T-cell (primary cell): Measurements from ENCODE around the gene CORIN. TPM values are rescaled to one million over a fixed set of nuclear protein-coding genes. Genes with fewer than 3 reads are reported as not detected.
"Not testable (repeated sequence)": the region's sequence is repeated elsewhere in the genome, so short reads cannot be mapped to it uniquely, and the experiment has no call there.

Experiments
- ATAC-seq, 4 experiments: fragments of 200-7000 bp in 3 of 4; fragments of 150-1000 bp in 1 of 4; cut with Tn5 transposase; replicated peaks in 1 of 4; 1 replicate in 3 of 4; 2 replicates in 1 of 4; pipeline ENCODE4 v1.10.0; 2021; ENCODE audit warnings: moderate library complexity in 3 of 4, mild to moderate bottlenecking in 2 of 4, moderate number of reproducible peaks in 1 of 4
- CTCF ChIA-PET, 2 donors: fragments of 300-600 bp; sonication (Branson Sonifier 250); formaldehyde crosslinking; loops; one replicate each; lab custom pipeline; 2022; ENCODE audit warnings: antibody characterized with exemption in 2 of 2; lab: Charles Lee
- POLR2A ChIA-PET, 2 donors: fragments of 300-600 bp; sonication (Branson Sonifier 250); formaldehyde crosslinking; loops; one replicate each; lab custom pipeline; 2022; ENCODE audit warnings: antibody characterized with exemption in 2 of 2; lab: Charles Lee
- DNase-seq, 35 experiments: peaks; one replicate each; pipeline versions ENCODE4 v3.0.0 to v3.0.0-alpha.2; 2013 to 2023
- H3K27ac ChIP-seq: one replicate; pipeline ENCODE4 v1.5.1; 2013; ENCODE audit warnings: low read length
- H3K27me3 ChIP-seq, 2 experiments: replicated peaks in 1 of 2; 1 replicate in 1 of 2; 2 replicates in 1 of 2; pipeline versions ENCODE4 v1.6.1 to v1.7.0; 2013; ENCODE audit warnings: low read length in 1 of 2, mixed read lengths in 1 of 2; ENCODE audit not compliant: control insufficient read depth in 2 of 2, insufficient read depth in 2 of 2; ENCODE audit errors: extremely low read depth in 1 of 2
- H3K36me3 ChIP-seq, 2 donors: 1 replicate in 1 of 2; 2 replicates in 1 of 2; pipeline versions ENCODE4 v1.6.1 to v1.7.0; 2013; ENCODE audit warnings: low read length in 1 of 2; ENCODE audit not compliant: control insufficient read depth in 2 of 2, insufficient read depth in 1 of 2; ENCODE audit errors: extremely low read depth in 1 of 2
- H3K4me1 ChIP-seq, 2 experiments: 1 replicate in 1 of 2; 2 replicates in 1 of 2; pipeline versions ENCODE4 v1.6.1 to v1.7.0; 2013; ENCODE audit warnings: low read length in 2 of 2, mixed read lengths in 1 of 2; ENCODE audit not compliant: insufficient read depth in 2 of 2, control insufficient read depth in 1 of 2; ENCODE audit errors: extremely low read depth in 1 of 2
- H3K4me3 ChIP-seq, 2 donors: 1 replicate in 1 of 2; 2 replicates in 1 of 2; pipeline versions ENCODE4 v1.5.1 to v1.7.0; 2013; ENCODE audit warnings: mild to moderate bottlenecking in 2 of 2, low read length in 1 of 2, moderate library complexity in 1 of 2; ENCODE audit not compliant: control insufficient read depth in 1 of 2; ENCODE audit errors: extremely low read depth in 1 of 2
- H3K9me3 ChIP-seq: 2 replicates; pipeline ENCODE4 v1.7.0; 2013
- H3K27ac Mint-ChIP-seq, 2 donors: one replicate each; pipeline ENCODE4 v1.8.0; 2020 to 2021; ENCODE audit warnings: mild to moderate bottlenecking in 2 of 2, mixed read lengths in 2 of 2
- H3K27me3 Mint-ChIP-seq, 2 donors: one replicate each; pipeline ENCODE4 v1.8.0; 2021 to 2022; ENCODE audit warnings: mixed read lengths in 2 of 2
- H3K36me3 Mint-ChIP-seq: one replicate; pipeline ENCODE4 v1.8.0; 2021; ENCODE audit warnings: mixed read lengths
- H3K4me1 Mint-ChIP-seq, 3 donors: one replicate each; pipeline ENCODE4 v1.8.0; 2020 to 2022; ENCODE audit warnings: mixed read lengths in 3 of 3, mild to moderate bottlenecking in 1 of 3
- H3K4me3 Mint-ChIP-seq, 3 donors: one replicate each; pipeline ENCODE4 v1.8.0; 2020 to 2022; ENCODE audit warnings: mild to moderate bottlenecking in 3 of 3, mixed read lengths in 3 of 3, moderate library complexity in 3 of 3
- H3K9me3 Mint-ChIP-seq, 3 donors: one replicate each; pipeline ENCODE4 v1.8.0; 2020 to 2022; ENCODE audit warnings: mixed read lengths in 3 of 3
- WGBS: methylation state at CpG from one replicate; pipeline ENCODE4 v1.1.5; 2013; ENCODE audit warnings: missing lambda C conversion rate; ENCODE audit not compliant: insufficient coverage; 5-methylcytosine and 5-hydroxymethylcytosine counted together
- total RNA-seq, 35 experiments: library from RNA in 6 of 35; stranded (reverse) in 6 of 35; fragments of 120-200 nt in 1 of 35; gene quantifications; one replicate each; pipeline versions ENCODE4 v1.2.1 to v1.2.4 and lab custom pipeline; 2013 to 2026

Gene CORIN
- total RNA-seq, 5 donors from 2014 or later (not counting 1 experiment from before 2014, with no cell fraction given), result 0.44 to 0.86 (median 0.55) TPM; not detected in 1

- no CpG with 5 or more reads among the region's 2 CpGs for WGBS
- ChIA-PET CTCF (interaction anchor here in 1 of 2 donors (0.8 to 1.1 kb wide), 3 partner anchors 73 to 103 kb away, joined by 3 to 4 read pairs (median 3); partner anchors contain the start of gene COMMD8), POLR2A (no interaction called here)
- ATAC-seq (no peak), DNase-seq (no peak)
- no peak overlapping the region for H3K27ac Mint-ChIP-seq
- Histone ChIP-seq H3K4me3 (no peak overlapping the region), H3K27me3 (no peaks in the 10 kb centered on the region), H3K36me3 (peaks cover 0 to 4% of the 10 kb centered on the region in 2 donors), H3K27ac (no peak overlapping the region), H3K4me1 (no peaks in the 10 kb centered on the region), H3K9me3 (no peaks in the 10 kb centered on the region)
- no peaks in the 10 kb centered on the region for H3K27me3 Mint-ChIP-seq
- peaks cover 0 to 12% (median 5%) of the 10 kb centered on the region in 3 donors for H3K4me1 Mint-ChIP-seq
- H3K9me3 Mint-ChIP-seq, result no peaks in the 10 kb centered on the region
- H3K4me3 Mint-ChIP-seq, result no peak overlapping the region
- H3K36me3 Mint-ChIP-seq, result peaks cover 1% of the 10 kb centered on the region
These were observed 271.3 kb downstream of the CORIN start for GRCh38 chr4:47566566-47566965.

- peak in 1 of 35 experiments; percentile 4 for DNase-seq
- Mint-ChIP-seq H3K27me3 (no peaks in the 10 kb centered on the region), H3K36me3 (no peaks in the 10 kb centered on the region), H3K4me1 (peaks cover 0 to 12% (median 5%) of the 10 kb centered on the region in 3 donors), H3K27ac (no peak overlapping the region), H3K9me3 (no peaks in the 10 kb centered on the region), H3K4me3 (no peak overlapping the region)
- no peaks in the 10 kb centered on the region for H3K36me3 ChIP-seq
- CTCF ChIA-PET, result interaction anchor here in 1 of 2 donors (0.6 to 1.5 kb wide), 3 partner anchors 31 to 99 kb away, joined by 3 to 6 read pairs (median 6); partner anchors contain the start of gene COMMD8
- H3K9me3 ChIP-seq, result no peaks in the 10 kb centered on the region
- POLR2A ChIA-PET, result no interaction called here
- WGBS, result no CpG with 5 or more reads among the region's 3 CpGs
- no peaks in the 10 kb centered on the region for H3K4me1 ChIP-seq
- H3K27me3 ChIP-seq, result no peaks in the 10 kb centered on the region
- no peak overlapping the region for H3K4me3 ChIP-seq
- no peak overlapping the region for H3K27ac ChIP-seq
- peak in 1 of 4 experiments; percentile 30 for ATAC-seq
These were observed 275.6 kb downstream of the CORIN start for GRCh38 chr4:47562297-47562696.

GRCh38 chr4:47561331-47561730 lies 276.5 kb downstream of the CORIN start:
- WGBS, result no CpG with 5 or more reads among the region's 1 CpG
- Mint-ChIP-seq H3K4me3 (no peak overlapping the region), H3K4me1 (peaks cover 0 to 12% (median 5%) of the 10 kb centered on the region in 3 donors), H3K27me3 (no peaks in the 10 kb centered on the region), H3K27ac (no peak overlapping the region), H3K36me3 (no peaks in the 10 kb centered on the region), H3K9me3 (no peaks in the 10 kb centered on the region)
- ATAC-seq (no peak), DNase-seq (no peak)
- Histone ChIP-seq H3K36me3 (no peaks in the 10 kb centered on the region), H3K9me3 (no peaks in the 10 kb centered on the region), H3K4me1 (no peaks in the 10 kb centered on the region), H3K27ac (no peak overlapping the region), H3K4me3 (no peak overlapping the region), H3K27me3 (no peaks in the 10 kb centered on the region)
- ChIA-PET POLR2A (interaction anchor here in 1 of 2 donors (0.9 kb wide), 1 partner anchor 76 kb away, joined by 4 read pairs; the partner anchor contains the start of gene ATP10D), CTCF (interaction anchor here (1.1 to 1.5 kb wide), 3 partner anchors 11 to 98 kb away, joined by 3 to 6 read pairs (median 6); partner anchors contain the start of gene COMMD8 (in 1 of the 2))

GRCh38 chr4:47560682-47561081 lies 277.2 kb downstream of the CORIN start:
- CTCF ChIA-PET, result interaction anchor here (1.1 to 1.5 kb wide), 2 partner anchors 12 to 97 kb away, joined by 3 to 6 read pairs; partner anchors contain the start of gene COMMD8 (in 1 of the 2)
- Mint-ChIP-seq H3K4me3 (no peak overlapping the region), H3K27me3 (no peaks in the 10 kb centered on the region), H3K27ac (no peak overlapping the region), H3K9me3 (no peaks in the 10 kb centered on the region), H3K36me3 (no peaks in the 10 kb centered on the region), H3K4me1 (peaks cover 0 to 12% (median 5%) of the 10 kb centered on the region in 3 donors)
- no peaks in the 10 kb centered on the region for H3K27me3 ChIP-seq
- POLR2A ChIA-PET, result no interaction called here
- H3K4me1 ChIP-seq, result no peaks in the 10 kb centered on the region
- H3K9me3 ChIP-seq, result no peaks in the 10 kb centered on the region
- DNase-seq (no peak), ATAC-seq (no peak)
- H3K27ac ChIP-seq, result no peak overlapping the region
- no CpG with 5 or more reads among the region's 1 CpG for WGBS
- H3K36me3 ChIP-seq, result no peaks in the 10 kb centered on the region
- no peak overlapping the region for H3K4me3 ChIP-seq

- H3K36me3 Mint-ChIP-seq, result no peaks in the 10 kb centered on the region
- H3K27ac ChIP-seq, result no peak overlapping the region
- ChIA-PET POLR2A (no interaction called here), CTCF (no interaction called here)
- H3K4me3 Mint-ChIP-seq, result no peak overlapping the region
- no CpG with 5 or more reads among the region's 2 CpGs for WGBS
- DNase-seq (no peak), ATAC-seq (no peak)
- H3K4me3 ChIP-seq, result no peak overlapping the region
- H3K27me3 ChIP-seq, result no peaks in the 10 kb centered on the region
- H3K36me3 ChIP-seq, result no peaks in the 10 kb centered on the region
- H3K9me3 ChIP-seq, result no peaks in the 10 kb centered on the region
- peaks cover 0 to 2% (median 2%) of the 10 kb centered on the region in 3 donors for H3K4me1 Mint-ChIP-seq
- no peaks in the 10 kb centered on the region for H3K9me3 Mint-ChIP-seq
- H3K27ac Mint-ChIP-seq, result no peak overlapping the region
- H3K4me1 ChIP-seq, result no peaks in the 10 kb centered on the region
- H3K27me3 Mint-ChIP-seq, result no peaks in the 10 kb centered on the region
These were observed 280.6 kb downstream of the CORIN start for GRCh38 chr4:47557255-47557654.

GRCh38 chr4:47555920-47556319 lies 281.9 kb downstream of the CORIN start:
- not testable (repeated sequence) for H3K4me3 ChIP-seq, H3K4me1 ChIP-seq, H3K27me3 ChIP-seq, H3K9me3 Mint-ChIP-seq, H3K27ac Mint-ChIP-seq, H3K4me1 Mint-ChIP-seq, DNase-seq, H3K36me3 ChIP-seq, H3K36me3 Mint-ChIP-seq, H3K4me3 Mint-ChIP-seq, H3K27me3 Mint-ChIP-seq, H3K9me3 ChIP-seq, ATAC-seq, H3K27ac ChIP-seq
- ChIA-PET CTCF (interaction anchor here in 1 of 2 donors (1.1 kb wide), 1 partner anchor 9 kb away, joined by 3 read pairs; no protein-coding TSS in a partner anchor), POLR2A (interaction anchor here in 1 of 2 donors (0.6 kb wide), 1 partner anchor 16 kb away, joined by 3 read pairs; no protein-coding TSS in a partner anchor)
- WGBS, result 100% methylated on average over 2 of the region's 3 CpGs
